H9 (cell line): ENCODE results near the gene SMARCC1. TPM values are rescaled to one million over a fixed set of nuclear protein-coding genes. Genes with fewer than 3 reads are reported as not detected.

Experiments
- DNase-seq: peaks from one replicate; pipeline ENCODE4 v3.0.0-alpha.2; 2017
- H2AFZ ChIP-seq: one replicate; pipeline ENCODE4 v1.6.1; 2013; ENCODE audit warnings: mild to moderate bottlenecking, low read length, control low read depth, moderate library complexity
- H2AK5ac ChIP-seq: 2 replicates; pipeline ENCODE4 v1.6.1; 2013; ENCODE audit warnings: low read length, control low read depth, mixed read lengths; ENCODE audit not compliant: insufficient read length
- H2BK120ac ChIP-seq: one replicate; pipeline ENCODE4 v1.6.1; 2013; ENCODE audit warnings: low read depth, mild to moderate bottlenecking, low read length, control low read depth, inconsistent platforms; ENCODE audit not compliant: poor library complexity, severe bottlenecking
- H2BK12ac ChIP-seq: 2 replicates; pipeline ENCODE4 v1.6.1; 2013; ENCODE audit warnings: low read length, control low read depth, mixed read lengths, low read depth; ENCODE audit not compliant: insufficient read length
- H2BK15ac ChIP-seq: 2 replicates; pipeline ENCODE4 v1.6.1; 2013; ENCODE audit warnings: low read depth, low read length, control low read depth
- H2BK20ac ChIP-seq: one replicate; pipeline ENCODE4 v1.6.1; 2013; ENCODE audit warnings: low read depth, mild to moderate bottlenecking, low read length, control low read depth, inconsistent platforms; ENCODE audit not compliant: poor library complexity, severe bottlenecking
- H2BK5ac ChIP-seq: 2 replicates; pipeline ENCODE4 v1.6.1; 2013; ENCODE audit warnings: low read length, control low read depth, mixed read lengths; ENCODE audit not compliant: insufficient read length
- H3K14ac ChIP-seq: 2 replicates; pipeline ENCODE4 v1.6.1; 2013; ENCODE audit warnings: low read length, control low read depth; ENCODE audit not compliant: insufficient read depth
- H3K18ac ChIP-seq: 2 replicates; pipeline ENCODE4 v1.6.1; 2013; ENCODE audit warnings: low read depth, mild to moderate bottlenecking, mixed read lengths, low read length, control low read depth; ENCODE audit not compliant: insufficient read length
- H3K23ac ChIP-seq: 2 replicates; pipeline ENCODE4 v1.6.1; 2013; ENCODE audit warnings: low read length, control low read depth, mixed read lengths, low read depth; ENCODE audit not compliant: insufficient read length
- H3K23me2 ChIP-seq: 2 replicates; pipeline ENCODE4 v1.6.1; 2013; ENCODE audit warnings: low read depth, mild to moderate bottlenecking, mixed read lengths, low read length, control low read depth; ENCODE audit not compliant: insufficient read length, poor library complexity, severe bottlenecking
- H3K27ac ChIP-seq: 2 replicates; pipeline ENCODE4 v1.5.1; 2013; ENCODE audit warnings: low read length, control low read depth, mixed read lengths, low read depth; ENCODE audit not compliant: insufficient read length
- H3K27me3 ChIP-seq: 2 replicates; pipeline ENCODE4 v1.6.1; 2013; ENCODE audit warnings: low read length, control low read depth, inconsistent platforms; ENCODE audit not compliant: insufficient read depth
- H3K4ac ChIP-seq: 2 replicates; pipeline ENCODE4 v1.6.1; 2013; ENCODE audit warnings: low read depth, mild to moderate bottlenecking, control low read depth, inconsistent platforms, low read length, moderate library complexity
- H3K4me1 ChIP-seq: 2 replicates; pipeline ENCODE4 v1.6.1; 2013; ENCODE audit warnings: low read length, control low read depth, inconsistent platforms; ENCODE audit not compliant: insufficient read depth
- H3K4me2 ChIP-seq: 2 replicates; pipeline ENCODE4 v1.6.1; 2013; ENCODE audit warnings: low read length, control low read depth, mixed read lengths; ENCODE audit not compliant: insufficient read length, insufficient read depth
- H3K56ac ChIP-seq: 2 replicates; pipeline ENCODE4 v1.6.1; 2013; ENCODE audit warnings: low read depth, mild to moderate bottlenecking, mixed read lengths, low read length, control low read depth; ENCODE audit not compliant: insufficient read length
- H3K79me1 ChIP-seq: 2 replicates; pipeline ENCODE4 v1.6.1; 2013; ENCODE audit warnings: low read depth, mild to moderate bottlenecking, moderate library complexity, low read length, control low read depth, inconsistent platforms; ENCODE audit not compliant: insufficient read depth, poor library complexity, severe bottlenecking
- H3K79me2 ChIP-seq: 2 replicates; pipeline ENCODE4 v1.6.1; 2013; ENCODE audit warnings: low read length, control low read depth, inconsistent platforms; ENCODE audit not compliant: insufficient read depth
- H3K9ac ChIP-seq: 2 replicates; pipeline ENCODE4 v1.6.1; 2013; ENCODE audit warnings: low read length, control low read depth, mixed read lengths; ENCODE audit not compliant: insufficient read length; ENCODE audit errors: extremely low read depth
- H3K9me3 ChIP-seq: one replicate; pipeline ENCODE4 v1.6.1; 2013; ENCODE audit warnings: low read depth, low read length, inconsistent platforms; ENCODE audit not compliant: control insufficient read depth
- H3T11ph ChIP-seq: one replicate; pipeline ENCODE4 v1.6.1; 2013; ENCODE audit warnings: mild to moderate bottlenecking, low read length, control low read depth, inconsistent platforms
- H4K20me1 ChIP-seq: one replicate; pipeline ENCODE4 v1.6.1; 2013; ENCODE audit not compliant: control insufficient read depth, insufficient read length, insufficient read depth
- H4K5ac ChIP-seq: 2 replicates; pipeline ENCODE4 v1.6.1; 2013; ENCODE audit warnings: low read depth, mild to moderate bottlenecking, mixed read lengths, low read length, control low read depth; ENCODE audit not compliant: insufficient read length
- H4K8ac ChIP-seq: replicated peaks from 2 replicates; pipeline ENCODE4 v1.6.1; 2013; ENCODE audit warnings: low read length, control low read depth, mixed read lengths, low read depth; ENCODE audit not compliant: insufficient read length
- H4K91ac ChIP-seq: 2 replicates; pipeline ENCODE4 v1.6.1; 2013; ENCODE audit warnings: low read depth, mild to moderate bottlenecking, moderate library complexity, mixed read lengths, low read length, control low read depth; ENCODE audit not compliant: insufficient read length
- H3K27ac Mint-ChIP-seq, 3 experiments: 2 replicates in 2 of 3; 3 replicates in 1 of 3; pipeline ENCODE4 v1.8.0; 2020 to 2021; ENCODE audit warnings: mixed read lengths in 3 of 3, mild to moderate bottlenecking in 1 of 3, moderate library complexity in 1 of 3
- H3K27me3 Mint-ChIP-seq: 2 replicates; pipeline ENCODE4 v1.8.0; 2021; ENCODE audit warnings: low read depth, mild to moderate bottlenecking, moderate library complexity, mixed read lengths
- H3K36me3 Mint-ChIP-seq, 3 experiments: 2 replicates in 2 of 3; 3 replicates in 1 of 3; pipeline ENCODE4 v1.8.0; 2020 to 2021; ENCODE audit warnings: low read depth in 3 of 3, mixed read lengths in 3 of 3; ENCODE audit not compliant: insufficient read depth in 1 of 3
- H3K4me1 Mint-ChIP-seq, 2 experiments: 2 replicates each; pipeline ENCODE4 v1.8.0; 2020; ENCODE audit warnings: mixed read lengths in 2 of 2
- H3K4me3 Mint-ChIP-seq, 2 experiments: 2 replicates in 1 of 2; 3 replicates in 1 of 2; pipeline ENCODE4 v1.8.0; 2020 to 2021; ENCODE audit warnings: mild to moderate bottlenecking in 2 of 2, mixed read lengths in 2 of 2, moderate library complexity in 1 of 2
- H3K9me3 Mint-ChIP-seq, 2 experiments: 2 replicates in 1 of 2; 3 replicates in 1 of 2; pipeline ENCODE4 v1.8.0; 2020; ENCODE audit warnings: mild to moderate bottlenecking in 2 of 2, mixed read lengths in 2 of 2, moderate library complexity in 1 of 2
- WGBS: extraction: QIAGEN DNeasy Blood & Tissue Kit; methylation state at CpG from one replicate; pipeline ENCODE4 v1.1.7; 2013; ENCODE audit warnings: missing lambda C conversion rate, low lambda C conversion rate, mixed read lengths; ENCODE audit not compliant: insufficient read length; ENCODE audit errors: extremely low coverage; 5-methylcytosine and 5-hydroxymethylcytosine counted together
- total RNA-seq: library from RNA; stranded (reverse); gene quantifications from 2 replicates; pipeline ENCODE4 v1.2.1, GENCODE V29; 2021
- TF ChIP-seq, protein P1 (sequence below): fragments of 200-600 bp; sonication (generic); conservative IDR thresholded peaks from 3 replicates; pipeline ENCODE4 v1.8.0; 2021; ENCODE audit warnings: antibody characterized with exemption, mild to moderate bottlenecking

SMARCC1 gene
- total RNA-seq, 1 experiment from 2014 or later = 274 TPM

GRCh38 chr3:47588587-47588986, 193.1 kb downstream of the SMARCC1 start:
- Histone ChIP-seq H3K27me3 (no peaks in the 10 kb centered on the region), H3K14ac (no peak overlapping the region), H3K4ac (no peak overlapping the region), H4K20me1 (no peaks in the 10 kb centered on the region), H3K9me3 (no peaks in the 10 kb centered on the region), H2AK5ac (no peak overlapping the region), H3K4me1 (no peaks in the 10 kb centered on the region), H4K91ac (no peak overlapping the region), H2BK12ac (no peak overlapping the region), H3K79me1 (no peaks in the 10 kb centered on the region), H2BK5ac (no peak overlapping the region), H3K18ac (no peak overlapping the region), H3K23ac (no peak overlapping the region), H4K8ac (no peak overlapping the region), H2BK120ac (no peak overlapping the region), H4K5ac (no peak overlapping the region), H3K23me2 (no peaks in the 10 kb centered on the region), H3K9ac (no peak overlapping the region), H3K4me2 (no peak overlapping the region), H2BK15ac (no peak overlapping the region), H3K27ac (no peak overlapping the region), H3K56ac (no peak overlapping the region), H3K79me2 (no peaks in the 10 kb centered on the region), H3T11ph (no peak overlapping the region), H2BK20ac (no peak overlapping the region), H2AFZ (no peak overlapping the region)
- peaks cover 59 to 84% (median 75%) of the 10 kb centered on the region in 3 experiments for H3K36me3 Mint-ChIP-seq
- TF ChIP-seq, protein P1, sequence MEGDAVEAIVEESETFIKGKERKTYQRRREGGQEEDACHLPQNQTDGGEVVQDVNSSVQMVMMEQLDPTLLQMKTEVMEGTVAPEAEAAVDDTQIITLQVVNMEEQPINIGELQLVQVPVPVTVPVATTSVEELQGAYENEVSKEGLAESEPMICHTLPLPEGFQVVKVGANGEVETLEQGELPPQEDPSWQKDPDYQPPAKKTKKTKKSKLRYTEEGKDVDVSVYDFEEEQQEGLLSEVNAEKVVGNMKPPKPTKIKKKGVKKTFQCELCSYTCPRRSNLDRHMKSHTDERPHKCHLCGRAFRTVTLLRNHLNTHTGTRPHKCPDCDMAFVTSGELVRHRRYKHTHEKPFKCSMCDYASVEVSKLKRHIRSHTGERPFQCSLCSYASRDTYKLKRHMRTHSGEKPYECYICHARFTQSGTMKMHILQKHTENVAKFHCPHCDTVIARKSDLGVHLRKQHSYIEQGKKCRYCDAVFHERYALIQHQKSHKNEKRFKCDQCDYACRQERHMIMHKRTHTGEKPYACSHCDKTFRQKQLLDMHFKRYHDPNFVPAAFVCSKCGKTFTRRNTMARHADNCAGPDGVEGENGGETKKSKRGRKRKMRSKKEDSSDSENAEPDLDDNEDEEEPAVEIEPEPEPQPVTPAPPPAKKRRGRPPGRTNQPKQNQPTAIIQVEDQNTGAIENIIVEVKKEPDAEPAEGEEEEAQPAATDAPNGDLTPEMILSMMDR = no peak; the same call in 2 of the 3 replicates
- no peak for DNase-seq
- no peaks in the 10 kb centered on the region for H3K27me3 Mint-ChIP-seq
- peak overlapping the region in 1 of 3 experiments; percentile 68; a peak in 1 of 7 replicates for H3K27ac Mint-ChIP-seq
- H3K4me3 Mint-ChIP-seq = no peak overlapping the region
- no CpG with 5 or more reads among the region's 4 CpGs for WGBS
- H3K4me1 Mint-ChIP-seq = peaks cover 10% of the 10 kb centered on the region in 2 experiments
- H3K9me3 Mint-ChIP-seq = no peaks in the 10 kb centered on the region
